ENCODE measurements around the gene CELF1. TPM values are rescaled to one million over a fixed set of nuclear protein-coding genes. Genes with fewer than 3 reads are reported as not detected.
A peak's percentile ranks its signal among the peaks of the same experiment; 100 is the strongest.

Gene CELF1
- total and polyA plus RNA-seq, 9 of the 15 experiments (the other 6 are each of a cell fraction or from before 2014, with no cell fraction given) = 11.3 to 142 (median 77.4) TPM

DNA sequence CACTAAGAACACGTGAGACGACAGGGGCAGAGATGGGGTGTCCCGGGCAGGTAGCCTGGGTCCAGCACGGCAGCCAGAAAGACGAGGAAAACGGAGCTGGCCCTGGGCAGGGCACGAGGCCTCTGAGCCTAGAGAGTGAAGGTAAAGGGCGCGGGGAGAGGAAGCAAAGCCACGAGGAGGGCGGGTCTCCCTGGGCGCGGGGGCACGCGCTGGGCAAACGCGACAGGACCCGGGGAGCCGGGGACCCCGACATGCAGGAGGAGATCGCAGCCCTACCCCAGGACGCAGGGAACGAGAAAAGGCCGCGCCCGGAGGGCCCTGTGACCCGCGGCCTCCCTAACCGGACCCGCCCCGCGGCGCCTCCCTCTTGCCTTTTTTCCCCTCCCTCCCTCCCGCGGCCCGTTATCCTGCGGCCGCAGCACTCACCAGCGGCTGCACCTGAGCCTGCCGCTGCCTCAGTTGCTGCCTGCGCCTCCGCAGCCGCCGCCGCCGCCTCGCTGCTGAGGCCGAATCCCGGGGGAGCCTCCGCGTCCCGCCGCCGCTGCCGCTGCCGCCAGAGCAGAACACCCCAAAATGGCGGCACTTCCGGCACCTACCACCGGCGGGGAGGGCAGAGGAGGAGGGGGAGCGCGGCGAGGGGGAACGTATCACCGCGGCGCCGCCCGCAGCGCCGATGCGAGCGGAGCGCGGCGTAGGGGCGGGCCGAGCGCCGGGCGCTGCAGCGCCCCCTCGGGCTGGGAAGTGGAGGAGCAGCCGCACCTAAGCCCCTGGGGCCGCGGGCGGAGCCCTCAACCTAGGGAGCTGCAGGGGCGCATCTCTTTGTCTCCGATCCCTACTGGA, at the start of gene CELF1 (continued):
- TF ChIP-seq MXI1 (IDR thresholded peaks at IDR 0.05; ENCODE audit: low read depth, low read length) (0 out of 2 replicates have a peak, but pooled peaks have one; percentile 13), E2F3 (CRISPR knock-in tag; IDR thresholded peaks at IDR 0.05) (0 out of 2 replicates have a peak, but pooled peaks have one; percentile 50), NCOA6 (IDR thresholded peaks at IDR 0.05) (0 out of 2 replicates have a peak, but pooled peaks have one; percentile 53), SNIP1 (IDR thresholded peaks at IDR 0.05; ENCODE audit: low read depth) (no peak), ZBTB1 (CRISPR knock-in tag; IDR thresholded peaks at IDR 0.05; ENCODE audit: borderline replicate concordance, low read depth) (no peak), ZBTB49 (CRISPR knock-in tag; IDR thresholded peaks at IDR 0.05; ENCODE audit: borderline replicate concordance) (0 out of 2 replicates have a peak, but pooled peaks have one; percentile 35), GABPA (tag; conservative IDR thresholded peaks at IDR 0.05; ENCODE audit: low read depth) (peak; percentile 95), ADNP (tag; IDR thresholded peaks at IDR 0.05) (no peak), HCFC1 (IDR thresholded peaks at IDR 0.05; ENCODE audit: low read depth, low read length) (peak; percentile 75), BHLHE40 (IDR thresholded peaks at IDR 0.05; ENCODE audit: low read length) (peak; percentile 7; the same call in 1 of the 2 replicates), ZNF778 (CRISPR knock-in tag; IDR thresholded peaks at IDR 0.05) (no peak), GTF3C2 (IDR thresholded peaks at IDR 0.05; ENCODE audit: borderline replicate concordance, extremely low read depth, insufficient read length) (no peak), KDM4B (IDR thresholded peaks at IDR 0.05; ENCODE audit: borderline replicate concordance in 2 of 2, low read depth in 1 of 2) (peak in 1 of 2 experiments; percentile 98; a peak in 2 of 4 replicates), ZNF511 (CRISPR knock-in tag; IDR thresholded peaks at IDR 0.05) (peak; percentile 65; the same call in 1 of the 2 replicates), STAG1 (CRISPR knock-in tag; IDR thresholded peaks at IDR 0.05; ENCODE audit: borderline replicate concordance) (0 out of 2 replicates have a peak, but pooled peaks have one; percentile 37), ELF4 (CRISPR knock-in tag; IDR thresholded peaks at IDR 0.05) (peak; percentile 79; the same call in 1 of the 2 replicates), ETS1 (conservative IDR thresholded peaks at IDR 0.05; ENCODE audit: control insufficient read depth, low read depth, low read length) (peak; percentile 80)
- TF ChIP-seq, protein P1, sequence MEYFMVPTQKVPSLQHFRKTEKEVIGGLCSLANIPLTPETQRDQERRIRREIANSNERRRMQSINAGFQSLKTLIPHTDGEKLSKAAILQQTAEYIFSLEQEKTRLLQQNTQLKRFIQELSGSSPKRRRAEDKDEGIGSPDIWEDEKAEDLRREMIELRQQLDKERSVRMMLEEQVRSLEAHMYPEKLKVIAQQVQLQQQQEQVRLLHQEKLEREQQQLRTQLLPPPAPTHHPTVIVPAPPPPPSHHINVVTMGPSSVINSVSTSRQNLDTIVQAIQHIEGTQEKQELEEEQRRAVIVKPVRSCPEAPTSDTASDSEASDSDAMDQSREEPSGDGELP (CRISPR knock-in tag; IDR thresholded peaks at IDR 0.05; ENCODE audit: borderline replicate concordance) = peak; percentile 18; the same call in 1 of the 2 replicates
